Transverse colon (tissue), 4 donors: ENCODE results near the gene SSTR5. TPM values are rescaled to one million over a fixed set of nuclear protein-coding genes. Genes with fewer than 3 reads are reported as not detected.

Source experiments
- DNase-seq: peaks from one replicate; pipeline ENCODE4 v3.0.0-alpha.2; 2019
- H3K27ac ChIP-seq, 4 donors: fragments of 200-600 bp; sonication (generic); 2 replicates each; pipeline ENCODE4 v1.5.1; 2016 to 2018; ENCODE audit warnings: inconsistent platforms in 4 of 4
- H3K27me3 ChIP-seq: fragments of 200-600 bp; sonication (generic); 2 replicates; pipeline ENCODE4 v1.5.1; 2017; ENCODE audit warnings: inconsistent platforms
- H3K36me3 ChIP-seq, 4 donors: fragments of 200-600 bp; sonication (generic); 2 replicates each; pipeline ENCODE4 v1.5.1; 2017 to 2019; ENCODE audit warnings: inconsistent platforms in 4 of 4
- H3K4me1 ChIP-seq, 4 donors: fragments of 200-600 bp; sonication (generic); 2 replicates each; pipeline ENCODE4 v1.5.1; 2017 to 2020; ENCODE audit warnings: inconsistent platforms in 4 of 4
- H3K4me3 ChIP-seq, 4 donors: fragments of 200-600 bp; sonication (generic); 1 replicate in 1 of 4; 2 replicates in 3 of 4; pipeline versions ENCODE4 v1.5.1 to v1.6.1; 2017 to 2019; ENCODE audit warnings: inconsistent platforms in 4 of 4
- H3K9me3 ChIP-seq, 2 donors: fragments of 200-600 bp; sonication (generic); 2 replicates each; pipeline ENCODE4 v1.5.1; 2017 to 2019; ENCODE audit warnings: inconsistent platforms in 2 of 2
- EP300 ChIP-seq: sonication (generic); formaldehyde crosslinking; IDR thresholded peaks from one replicate; pipeline ENCODE4 v1.6.1; 2017; ENCODE audit warnings: antibody characterized with exemption, low read depth
- POLR2A ChIP-seq: fragments of 450-650 bp; IDR thresholded peaks from one replicate; pipeline ENCODE4 v1.6.1; 2016; ENCODE audit warnings: antibody characterized with exemption, mild to moderate bottlenecking, moderate library complexity
- POLR2AphosphoS5 ChIP-seq, 3 donors: sonication (generic); formaldehyde crosslinking; IDR thresholded peaks; one replicate each; pipeline ENCODE4 v1.6.1; 2016; ENCODE audit warnings: antibody characterized with exemption in 3 of 3
- WGBS, 2 donors: methylation state at CpG; one replicate each; pipeline ENCODE4 v1.1.5; 2018; ENCODE audit warnings: low coverage in 1 of 2; 5-methylcytosine and 5-hydroxymethylcytosine counted together
- in situ Hi-C, 4 donors: fragments of 200-750 bp; cut with MboI; loops; one replicate each; pipeline versions ENCODE4 v1.15.0 to v1.15.1; 2017; ENCODE audit warnings: low sequenced_read_pairs in 3 of 4, low pct_ligation_motif_present in 1 of 4, low pct_unique_long_range_greater_than_20kb in 1 of 4
- intact Hi-C: fragments of 100-400 bp; cut with DNase I; formaldehyde crosslinking; loops from one replicate; pipeline ENCODE4 v1.15.1; 2023; ENCODE audit warnings: low total_unique reads
- total RNA-seq, 4 donors: library from RNA; depleted of rRNA; stranded (reverse); fragments of >200 nt; gene quantifications; one replicate each; pipeline ENCODE4 v1.1.0, GENCODE V29; 2016
- TF ChIP-seq, protein P1 (sequence below), 5 experiments: fragments of 200-600 bp in 3 of 5; fragments of 450-650 bp in 2 of 5; sonication (generic) in 3 of 5; IDR thresholded peaks; 1 replicate in 2 of 5; 2 replicates in 3 of 5; pipeline ENCODE4 v1.5.1; 2016 to 2017; ENCODE audit warnings: antibody characterized with exemption in 5 of 5, inconsistent platforms in 3 of 5, mild to moderate bottlenecking in 2 of 5, moderate library complexity in 1 of 5

SSTR5 gene
- total RNA-seq, 4 donors from 2014 or later = not detected

DNA sequence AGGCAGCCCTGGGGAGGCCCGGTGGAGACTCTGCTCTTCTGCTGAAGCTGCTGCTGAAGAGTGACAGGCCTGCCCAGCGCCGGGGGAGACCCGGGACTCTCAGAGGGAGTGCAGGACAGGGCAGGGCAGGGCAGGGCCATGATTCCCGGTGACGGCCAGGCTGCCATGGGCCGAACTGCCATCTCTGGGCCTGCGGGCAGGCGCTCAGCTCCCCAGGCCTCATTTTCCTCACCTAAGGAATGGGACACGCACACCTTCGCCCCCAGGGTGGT, 22.6 kb upstream of the SSTR5 start:
- 78% methylated on average over 11 of the region's 11 CpGs; no CpG with 5 or more reads in 1 of the 2 donors for WGBS, 2 donors
- TF ChIP-seq POLR2AphosphoS5 (IDR thresholded peaks at IDR 0.05) (no peak), POLR2A (no peak), EP300 (no peak)
- TF ChIP-seq, protein P1, sequence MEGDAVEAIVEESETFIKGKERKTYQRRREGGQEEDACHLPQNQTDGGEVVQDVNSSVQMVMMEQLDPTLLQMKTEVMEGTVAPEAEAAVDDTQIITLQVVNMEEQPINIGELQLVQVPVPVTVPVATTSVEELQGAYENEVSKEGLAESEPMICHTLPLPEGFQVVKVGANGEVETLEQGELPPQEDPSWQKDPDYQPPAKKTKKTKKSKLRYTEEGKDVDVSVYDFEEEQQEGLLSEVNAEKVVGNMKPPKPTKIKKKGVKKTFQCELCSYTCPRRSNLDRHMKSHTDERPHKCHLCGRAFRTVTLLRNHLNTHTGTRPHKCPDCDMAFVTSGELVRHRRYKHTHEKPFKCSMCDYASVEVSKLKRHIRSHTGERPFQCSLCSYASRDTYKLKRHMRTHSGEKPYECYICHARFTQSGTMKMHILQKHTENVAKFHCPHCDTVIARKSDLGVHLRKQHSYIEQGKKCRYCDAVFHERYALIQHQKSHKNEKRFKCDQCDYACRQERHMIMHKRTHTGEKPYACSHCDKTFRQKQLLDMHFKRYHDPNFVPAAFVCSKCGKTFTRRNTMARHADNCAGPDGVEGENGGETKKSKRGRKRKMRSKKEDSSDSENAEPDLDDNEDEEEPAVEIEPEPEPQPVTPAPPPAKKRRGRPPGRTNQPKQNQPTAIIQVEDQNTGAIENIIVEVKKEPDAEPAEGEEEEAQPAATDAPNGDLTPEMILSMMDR (IDR thresholded peaks at IDR 0.05) = no peak
- Histone ChIP-seq H3K27me3 (peaks cover 68% of the 10 kb centered on the region), H3K4me3 (no peak overlapping the region), H3K4me1 (peaks cover 0 to 3% (median 1%) of the 10 kb centered on the region in 4 donors), H3K27ac (no peak overlapping the region), H3K9me3 (no peaks in the 10 kb centered on the region), H3K36me3 (no peaks in the 10 kb centered on the region)
- intact Hi-C loops (no loop called here), in situ Hi-C loops (loop anchor here in 2 of 4 donors (25.0 kb wide), 1 partner anchor 238 kb away; the partner anchor contains the start of gene GNG13 (in 2 of the 2))
- DNase-seq = no peak

DNA sequence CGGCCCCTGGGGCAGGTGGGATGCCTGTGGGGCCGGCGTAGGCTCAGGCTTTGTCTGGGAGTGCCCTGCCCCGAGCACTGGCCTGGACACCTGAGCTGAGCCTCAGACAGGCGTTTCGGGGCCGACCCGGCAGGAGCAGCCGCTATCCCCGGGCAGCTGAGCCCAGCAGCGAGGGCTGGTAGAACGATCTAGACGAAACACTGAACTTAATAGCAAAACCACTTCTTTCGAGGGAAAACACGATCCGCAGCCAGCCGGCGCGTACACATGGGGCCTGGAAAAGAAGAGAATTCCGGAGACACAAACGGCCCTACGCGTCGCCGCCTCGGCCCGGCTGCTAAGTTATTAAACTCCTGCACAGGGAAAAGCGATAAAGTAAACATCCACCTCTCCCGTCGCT, 22.0 kb upstream of the SSTR5 start:
- Histone ChIP-seq H3K27me3 (peaks cover 68% of the 10 kb centered on the region), H3K4me3 (no peak overlapping the region), H3K36me3 (no peaks in the 10 kb centered on the region), H3K9me3 (no peaks in the 10 kb centered on the region), H3K4me1 (peaks cover 0 to 4% (median 1%) of the 10 kb centered on the region in 4 donors), H3K27ac (no peak overlapping the region)
- 79 to 88% methylated on average over 7 to 27 of the region's 30 CpGs for WGBS, 2 donors
- no peak for DNase-seq
- intact Hi-C loops (no loop called here), in situ Hi-C loops (loop anchor here in 2 of 4 donors (25.0 kb wide), 1 partner anchor 238 kb away; the partner anchor contains the start of gene GNG13 (in 2 of the 2))
- no peak for TF ChIP-seq POLR2A
- TF ChIP-seq, protein P1 (IDR thresholded peaks at IDR 0.05) = no peak
- no peak for TF ChIP-seq POLR2AphosphoS5 (IDR thresholded peaks at IDR 0.05)
- TF ChIP-seq EP300 = no peak

DNA sequence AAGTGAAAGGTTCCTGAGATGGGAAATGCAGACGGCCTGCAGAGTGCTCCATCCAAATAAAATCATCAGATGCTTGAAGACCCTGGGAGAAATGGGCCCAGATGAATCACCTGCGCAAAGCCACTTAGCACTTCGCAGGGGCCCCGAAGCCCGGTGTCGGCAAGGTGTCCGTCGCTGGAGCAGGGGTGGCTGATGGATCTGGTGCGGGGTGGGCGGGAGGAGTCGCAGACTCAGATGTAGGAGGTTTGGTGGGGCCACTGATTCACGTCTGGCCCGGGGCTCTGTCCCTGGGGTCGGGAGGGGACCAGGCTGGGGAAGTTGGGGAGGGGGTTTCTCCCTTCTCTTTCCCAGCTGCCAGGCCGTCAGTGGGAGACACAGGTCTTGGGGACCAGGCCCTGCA, 21.6 kb upstream of the SSTR5 start:
- TF ChIP-seq POLR2AphosphoS5 (IDR thresholded peaks at IDR 0.05) (no peak), POLR2A (no peak), EP300 (no peak)
- TF ChIP-seq, protein P1 (IDR thresholded peaks at IDR 0.05) = no peak
- no peak overlapping the region for H3K27ac ChIP-seq
- in situ Hi-C loops = loop anchor here in 2 of 4 donors (25.0 kb wide), 1 partner anchor 239 kb away; the partner anchor contains the start of gene GNG13 (in 2 of the 2)
- no peak for DNase-seq
- intact Hi-C loops = no loop called here
- H3K9me3 ChIP-seq = no peaks in the 10 kb centered on the region
- no peaks in the 10 kb centered on the region for H3K36me3 ChIP-seq
- H3K4me3 ChIP-seq = no peak overlapping the region
- H3K27me3 ChIP-seq = peaks cover 64% of the 10 kb centered on the region
- H3K4me1 ChIP-seq = peaks cover 0 to 4% (median 1%) of the 10 kb centered on the region in 4 donors
- WGBS, 2 donors = 83% methylated on average over 15 of the region's 15 CpGs; no CpG with 5 or more reads in 1 of the 2 donors

DNA sequence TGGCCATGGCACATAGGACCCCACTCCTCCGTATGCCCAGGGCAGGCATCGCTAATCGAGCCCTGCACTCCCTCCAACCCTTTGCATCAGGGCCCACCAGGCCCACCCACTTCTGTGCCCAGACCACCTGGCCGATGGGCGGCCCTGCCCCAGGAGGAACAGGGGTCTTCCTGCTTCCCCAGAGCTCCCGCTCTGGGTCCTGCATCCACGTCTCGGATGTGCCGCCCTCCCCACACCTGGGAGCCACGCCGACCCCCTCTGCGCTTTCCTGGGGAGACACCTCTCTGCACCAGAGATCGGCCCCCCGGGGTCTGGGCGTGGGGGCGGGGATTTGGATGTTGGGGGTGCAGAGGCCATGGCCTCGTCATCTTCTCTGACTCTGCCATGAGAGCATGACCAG, 21.1 kb upstream of the SSTR5 start:
- no peaks in the 10 kb centered on the region for H3K36me3 ChIP-seq
- no peak for TF ChIP-seq POLR2A
- TF ChIP-seq EP300 = no peak
- TF ChIP-seq, protein P1 (IDR thresholded peaks at IDR 0.05) = no peak
- TF ChIP-seq POLR2AphosphoS5 (IDR thresholded peaks at IDR 0.05) = no peak
- peaks cover 60% of the 10 kb centered on the region for H3K27me3 ChIP-seq
- H3K4me3 ChIP-seq = no peak overlapping the region
- peaks cover 0 to 4% (median 1%) of the 10 kb centered on the region in 4 donors for H3K4me1 ChIP-seq
- H3K9me3 ChIP-seq = no peaks in the 10 kb centered on the region
- 86% methylated on average over 16 of the region's 17 CpGs; no CpG with 5 or more reads in 1 of the 2 donors for WGBS, 2 donors
- intact Hi-C loops (no loop called here), in situ Hi-C loops (loop anchor here in 2 of 4 donors (25.0 kb wide), 1 partner anchor 239 kb away; the partner anchor contains the start of gene GNG13 (in 2 of the 2))
- DNase-seq = no peak
- no peak overlapping the region for H3K27ac ChIP-seq
